Stimulated activated CD4-positive, alpha-beta T cell treated with anti-CD3 and anti-CD28 coated beads, Interleukin-12 subunit alpha, Interleukin-12 subunit beta, amount 100 ng/mL, for 24 hours (primary cell): ENCODE results near the gene CAMKMT.

Experiments used
- DNase-seq, 2 experiments: peaks; one replicate each; pipeline ENCODE4 v3.0.0-alpha.2; 2020; ENCODE audit warnings: low read depth in 2 of 2

Gene CAMKMT

GRCh38 chr2:44596537-44597320, 235.0 kb downstream of the CAMKMT start:
- DNase-seq: no peak

GRCh38 chr2:44598330-44599119, 236.8 kb downstream of the CAMKMT start:
- DNase-seq: no peak

- no peak for DNase-seq
Measured at GRCh38 chr2:44599130-44599529, 237.4 kb downstream of the CAMKMT start.

GRCh38 chr2:44602446-44602845, 240.7 kb downstream of the CAMKMT start:
- no peak for DNase-seq

- DNase-seq: no peak
Measured at GRCh38 chr2:44605511-44605910, 243.8 kb downstream of the CAMKMT start.

GRCh38 chr2:44612276-44612675, 250.5 kb downstream of the CAMKMT start:
- no peak for DNase-seq

- no peak for DNase-seq
Measured at GRCh38 chr2:44614940-44615339, 253.2 kb downstream of the CAMKMT start.

- no peak for DNase-seq
Measured at GRCh38 chr2:44615950-44616518, 254.3 kb downstream of the CAMKMT start.

- DNase-seq: no peak
Measured at GRCh38 chr2:44616667-44617155, 255.0 kb downstream of the CAMKMT start.

GRCh38 chr2:44618251-44619023, 256.7 kb downstream of the CAMKMT start:
- no peak for DNase-seq

GRCh38 chr2:44620189-44620990, 258.6 kb downstream of the CAMKMT start:
- DNase-seq: no peak

GRCh38 chr2:44623622-44624351, 262.0 kb downstream of the CAMKMT start:
- DNase-seq: no peak

GRCh38 chr2:44628297-44628696, 266.6 kb downstream of the CAMKMT start:
- DNase-seq: no peak

GRCh38 chr2:44632931-44633689, 271.4 kb downstream of the CAMKMT start:
- DNase-seq: no peak

GRCh38 chr2:44635725-44636124, 274.0 kb downstream of the CAMKMT start:
- DNase-seq: no peak

- DNase-seq: no peak
Measured at GRCh38 chr2:44638649-44639048, 276.9 kb downstream of the CAMKMT start.

- no peak for DNase-seq
Measured at GRCh38 chr2:44639399-44639798, 277.7 kb downstream of the CAMKMT start.

GRCh38 chr2:44642123-44642857, 280.5 kb downstream of the CAMKMT start:
- DNase-seq: no peak

- DNase-seq: no peak
Measured at GRCh38 chr2:44645937-44646336, 284.2 kb downstream of the CAMKMT start.
